Loucy (cell line): ENCODE data around the gene EFL1.
"Not testable (repeated sequence)": the region's sequence is repeated elsewhere in the genome, so short reads cannot be mapped to it uniquely, and the experiment has no call there.

Experiments used
- EZH2phosphoT487 ChIP-seq: fragments of 200-600 bp; IDR thresholded peaks from 2 replicates; pipeline ENCODE4 v1.6.1; 2018; ENCODE audit warnings: antibody characterized with exemption, mild to moderate bottlenecking, moderate library complexity, borderline replicate concordance
- TF ChIP-seq, protein P1 (sequence below): fragments of 200-600 bp; sonication (generic); conservative IDR thresholded peaks from 2 replicates; pipeline ENCODE4 v1.5.1; 2014; ENCODE audit warnings: mild to moderate bottlenecking, antibody characterized with exemption, low read length

DNA sequence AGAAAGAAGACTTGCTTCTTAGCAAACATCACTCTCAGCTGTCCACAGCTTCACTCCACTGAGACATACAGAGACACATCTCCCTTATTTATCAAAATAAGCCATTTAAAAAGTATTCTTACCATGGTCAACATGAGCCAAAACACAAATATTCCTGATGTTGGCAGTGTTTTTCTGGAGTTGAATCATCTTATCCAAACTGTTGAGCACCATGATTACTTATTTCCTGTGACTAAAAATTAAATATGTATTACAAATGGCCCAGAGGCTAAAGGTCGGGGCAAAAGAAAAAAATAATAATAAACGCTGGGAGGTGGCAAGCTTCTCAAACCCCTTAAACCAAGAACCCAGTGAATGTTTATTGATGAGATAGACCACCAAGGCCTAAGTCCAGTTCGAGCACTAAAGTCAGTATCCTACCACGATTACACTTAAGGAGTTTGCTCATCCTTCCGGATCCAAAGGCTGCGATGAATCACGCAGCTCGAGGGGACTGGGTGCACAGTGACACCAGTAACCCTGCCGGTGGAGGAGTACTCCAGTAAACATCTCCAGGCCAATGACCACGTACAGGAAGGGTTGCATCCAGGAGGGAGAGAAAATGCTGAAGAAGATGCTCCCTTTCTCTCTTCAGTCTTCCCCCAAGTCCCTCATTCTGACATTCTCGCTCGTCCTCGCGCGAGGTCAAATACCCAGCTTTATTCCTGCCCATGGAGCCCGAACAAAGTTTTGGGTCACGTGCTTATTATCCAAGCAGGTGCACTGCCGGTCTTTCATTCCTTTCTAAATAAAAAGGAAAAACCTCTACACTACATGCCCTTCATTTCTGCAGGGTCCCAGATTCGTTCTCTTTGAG, 740 bp downstream of the EFL1 start:
- TF ChIP-seq, protein P1, sequence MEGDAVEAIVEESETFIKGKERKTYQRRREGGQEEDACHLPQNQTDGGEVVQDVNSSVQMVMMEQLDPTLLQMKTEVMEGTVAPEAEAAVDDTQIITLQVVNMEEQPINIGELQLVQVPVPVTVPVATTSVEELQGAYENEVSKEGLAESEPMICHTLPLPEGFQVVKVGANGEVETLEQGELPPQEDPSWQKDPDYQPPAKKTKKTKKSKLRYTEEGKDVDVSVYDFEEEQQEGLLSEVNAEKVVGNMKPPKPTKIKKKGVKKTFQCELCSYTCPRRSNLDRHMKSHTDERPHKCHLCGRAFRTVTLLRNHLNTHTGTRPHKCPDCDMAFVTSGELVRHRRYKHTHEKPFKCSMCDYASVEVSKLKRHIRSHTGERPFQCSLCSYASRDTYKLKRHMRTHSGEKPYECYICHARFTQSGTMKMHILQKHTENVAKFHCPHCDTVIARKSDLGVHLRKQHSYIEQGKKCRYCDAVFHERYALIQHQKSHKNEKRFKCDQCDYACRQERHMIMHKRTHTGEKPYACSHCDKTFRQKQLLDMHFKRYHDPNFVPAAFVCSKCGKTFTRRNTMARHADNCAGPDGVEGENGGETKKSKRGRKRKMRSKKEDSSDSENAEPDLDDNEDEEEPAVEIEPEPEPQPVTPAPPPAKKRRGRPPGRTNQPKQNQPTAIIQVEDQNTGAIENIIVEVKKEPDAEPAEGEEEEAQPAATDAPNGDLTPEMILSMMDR = not testable (repeated sequence)
- TF ChIP-seq EZH2phosphoT487 = not testable (repeated sequence)
